ENCODE results near the gene SPRR2G.
"Not testable (repeated sequence)": the region's sequence is repeated elsewhere in the genome, so short reads cannot be mapped to it uniquely, and the experiment has no call there.

SPRR2G gene

DNA sequence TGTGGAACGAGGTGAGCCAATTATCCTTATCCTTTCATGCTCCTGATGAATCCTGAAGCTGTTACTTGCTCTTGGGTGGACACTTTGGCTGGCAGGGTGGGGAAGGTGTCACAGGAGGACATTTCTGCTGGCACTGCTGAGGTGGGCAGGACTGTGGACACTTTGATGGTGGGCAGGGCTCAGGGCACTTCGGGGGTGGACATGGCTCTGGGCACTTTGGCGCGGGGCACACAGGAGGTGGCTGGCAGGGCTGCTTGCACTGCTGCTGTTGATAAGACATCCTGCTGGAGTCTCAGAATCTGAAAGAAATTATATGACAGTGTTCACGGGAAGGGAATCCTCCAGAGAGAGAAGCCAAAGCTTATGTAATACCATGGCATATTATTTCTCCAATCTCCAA, 38.2 kb downstream of the SPRR2G start:
- not testable (repeated sequence) for FAIRE-seq

GRCh38 chr1:153100245-153100644, 50.4 kb downstream of the SPRR2G start:
- no peak for FAIRE-seq

All from A204.1 (cell line).